Heart left ventricle (tissue), 13 donors: ENCODE results near the gene KLHL26.

Experiments used
- POLR2A ChIP-seq, 2 donors: fragments of 450-650 bp; IDR thresholded peaks; one replicate each; pipeline ENCODE4 v1.6.1; 2017; ENCODE audit warnings: antibody characterized with exemption in 2 of 2, mild to moderate bottlenecking in 2 of 2, moderate library complexity in 2 of 2
- TF ChIP-seq, protein P1 (sequence below), 12 donors: fragments of 200-600 bp; sonication (generic) in 4 of 12; IDR thresholded peaks; one replicate each; pipeline versions ENCODE4 v1.5.0 to v1.8.0; 2018 to 2022; ENCODE audit warnings: antibody characterized with exemption in 12 of 12, mild to moderate bottlenecking in 5 of 12
- donor health status: ischemic (EF 13 %, LVEDD 7.1; RV severe dilation, severe dysfunction).
- donor health status: DM: no; HTN: yes; CAD: no.
- donor health status: DM: no; HTN: no; CAD: no.
- donor health status: ischemic (EF 25% LVEDD 6.9; RV normal size, moderate dysfunction).
- donor health status: ischemic (EF 25% LVEDD 5.7; RV mildly dilated, moderate dysfunction).
- donor health status: ischemic (EF 35%, LVEDD 5.7; RV mildly dilated, moderate dysfunction).
- donor health status: nonischemic (EF 11% LVEDD 7.7; RV severe dilation, severe dysfunction).
- donor health status: DM: yes; HTN: yes; CAD: no.
- donor health status: PGD.
- donor health status: ischemic (EF 29% LVEDD 5.4; RV normal size, mild dysfunction).
- donor health status: nonischemic (EF 23%, LVEDD 6.1; RV moderate dilation, normal function).

DNA sequence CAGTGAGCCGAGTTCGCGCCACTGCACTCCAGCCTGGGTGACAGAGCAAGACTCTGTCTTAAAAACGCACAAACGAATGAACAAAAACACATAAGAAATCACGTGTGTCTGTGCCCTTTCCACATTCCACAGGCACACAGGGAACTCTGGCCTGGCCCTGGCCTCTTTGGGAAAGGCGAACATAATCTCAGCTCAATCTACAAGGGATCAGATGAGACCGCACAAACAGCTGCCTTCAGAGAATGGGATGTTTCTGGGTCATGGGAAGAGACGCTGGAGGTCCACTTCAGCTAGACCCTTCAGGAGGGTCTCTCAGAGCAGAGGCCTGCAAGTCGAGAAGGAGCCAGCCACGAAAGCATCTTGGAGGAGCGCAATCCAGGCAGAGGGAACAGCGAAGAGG lies 40.3 kb downstream of the KLHL26 start:
- no peak for TF ChIP-seq POLR2A (IDR thresholded peaks at IDR 0.05)
- TF ChIP-seq, protein P1, sequence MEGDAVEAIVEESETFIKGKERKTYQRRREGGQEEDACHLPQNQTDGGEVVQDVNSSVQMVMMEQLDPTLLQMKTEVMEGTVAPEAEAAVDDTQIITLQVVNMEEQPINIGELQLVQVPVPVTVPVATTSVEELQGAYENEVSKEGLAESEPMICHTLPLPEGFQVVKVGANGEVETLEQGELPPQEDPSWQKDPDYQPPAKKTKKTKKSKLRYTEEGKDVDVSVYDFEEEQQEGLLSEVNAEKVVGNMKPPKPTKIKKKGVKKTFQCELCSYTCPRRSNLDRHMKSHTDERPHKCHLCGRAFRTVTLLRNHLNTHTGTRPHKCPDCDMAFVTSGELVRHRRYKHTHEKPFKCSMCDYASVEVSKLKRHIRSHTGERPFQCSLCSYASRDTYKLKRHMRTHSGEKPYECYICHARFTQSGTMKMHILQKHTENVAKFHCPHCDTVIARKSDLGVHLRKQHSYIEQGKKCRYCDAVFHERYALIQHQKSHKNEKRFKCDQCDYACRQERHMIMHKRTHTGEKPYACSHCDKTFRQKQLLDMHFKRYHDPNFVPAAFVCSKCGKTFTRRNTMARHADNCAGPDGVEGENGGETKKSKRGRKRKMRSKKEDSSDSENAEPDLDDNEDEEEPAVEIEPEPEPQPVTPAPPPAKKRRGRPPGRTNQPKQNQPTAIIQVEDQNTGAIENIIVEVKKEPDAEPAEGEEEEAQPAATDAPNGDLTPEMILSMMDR (IDR thresholded peaks at IDR 0.05), result no peak
